PC-9 (cell line): ENCODE results near the gene MMP11.

ENCODE experiments used
- EZH2 ChIP-seq: fragments of 200-600 bp; sonication (generic); IDR thresholded peaks from 2 replicates; pipeline ENCODE4 v1.8.0; 2017; ENCODE audit warnings: antibody characterized with exemption, low read depth
- TF ChIP-seq, protein P1 (sequence below): fragments of 200-600 bp; sonication (generic); conservative IDR thresholded peaks from 2 replicates; pipeline ENCODE4 v1.6.1; 2017; ENCODE audit warnings: mixed run types, antibody characterized with exemption, mild to moderate bottlenecking, moderate library complexity

DNA sequence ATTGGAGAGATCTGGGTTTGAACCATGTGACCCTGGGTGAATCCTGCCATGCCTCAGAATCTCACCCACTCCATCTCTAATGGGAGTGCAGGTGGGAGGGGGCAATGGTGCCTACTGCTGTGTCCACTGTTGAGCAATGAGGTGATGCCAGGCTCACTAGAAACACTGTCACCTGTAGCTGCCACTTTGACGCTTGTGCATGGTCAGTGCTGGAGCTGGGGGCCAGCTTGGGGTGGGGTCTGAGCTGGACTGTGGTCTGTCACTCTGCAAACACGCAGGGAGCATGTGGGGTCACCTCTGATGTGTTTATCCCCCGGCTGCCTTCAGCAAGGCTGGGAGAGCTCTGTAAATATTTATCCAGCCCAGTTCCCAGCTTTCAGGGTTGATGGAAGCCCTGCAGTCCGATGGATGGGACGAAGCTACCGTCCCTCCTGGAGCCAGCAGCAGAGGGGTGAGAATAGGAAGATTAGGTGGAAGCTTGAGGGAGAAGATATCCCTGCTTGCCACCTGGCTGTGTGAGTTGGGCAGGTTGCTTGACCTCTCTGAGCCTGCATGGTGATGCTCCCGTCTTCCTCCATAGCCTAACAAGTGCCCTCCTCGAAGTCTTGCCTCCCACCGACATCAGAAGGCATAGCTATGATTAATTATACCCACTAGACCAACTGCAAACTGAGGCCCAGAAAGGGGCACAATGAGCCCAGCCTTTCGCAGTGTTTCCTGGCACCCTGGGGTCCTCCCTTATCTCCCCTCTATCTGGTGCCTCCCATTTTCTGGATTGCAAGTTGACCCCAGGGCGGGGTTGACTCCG lies 1.7 kb downstream of the MMP11 start:
- TF ChIP-seq, protein P1, sequence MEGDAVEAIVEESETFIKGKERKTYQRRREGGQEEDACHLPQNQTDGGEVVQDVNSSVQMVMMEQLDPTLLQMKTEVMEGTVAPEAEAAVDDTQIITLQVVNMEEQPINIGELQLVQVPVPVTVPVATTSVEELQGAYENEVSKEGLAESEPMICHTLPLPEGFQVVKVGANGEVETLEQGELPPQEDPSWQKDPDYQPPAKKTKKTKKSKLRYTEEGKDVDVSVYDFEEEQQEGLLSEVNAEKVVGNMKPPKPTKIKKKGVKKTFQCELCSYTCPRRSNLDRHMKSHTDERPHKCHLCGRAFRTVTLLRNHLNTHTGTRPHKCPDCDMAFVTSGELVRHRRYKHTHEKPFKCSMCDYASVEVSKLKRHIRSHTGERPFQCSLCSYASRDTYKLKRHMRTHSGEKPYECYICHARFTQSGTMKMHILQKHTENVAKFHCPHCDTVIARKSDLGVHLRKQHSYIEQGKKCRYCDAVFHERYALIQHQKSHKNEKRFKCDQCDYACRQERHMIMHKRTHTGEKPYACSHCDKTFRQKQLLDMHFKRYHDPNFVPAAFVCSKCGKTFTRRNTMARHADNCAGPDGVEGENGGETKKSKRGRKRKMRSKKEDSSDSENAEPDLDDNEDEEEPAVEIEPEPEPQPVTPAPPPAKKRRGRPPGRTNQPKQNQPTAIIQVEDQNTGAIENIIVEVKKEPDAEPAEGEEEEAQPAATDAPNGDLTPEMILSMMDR = no peak
- no peak for TF ChIP-seq EZH2
